H1 (cell line): ENCODE data around the gene WASL. TPM values are rescaled to one million over a fixed set of nuclear protein-coding genes. Genes with fewer than 3 reads are reported as not detected.

Source experiments
- CTCF ChIA-PET: fragments of 300-600 bp; sonication (Branson Sonifier 250); formaldehyde crosslinking; loops from one replicate; lab custom pipeline; 2021; ENCODE audit not compliant: partially characterized antibody; lab: Charles Lee
- POLR2A ChIA-PET: fragments of 300-600 bp; sonication (Branson Sonifier 250); formaldehyde crosslinking; loops from one replicate; lab custom pipeline; 2021; ENCODE audit warnings: inconsistent platforms; ENCODE audit not compliant: partially characterized antibody; lab: Charles Lee
- DNase-seq, 2 experiments: peaks; one replicate each; pipeline versions ENCODE4 v3.0.0 to v3.0.0-alpha.2; 2010 to 2022; ENCODE audit warnings: low spot score in 2 of 2, low read depth in 1 of 2, mixed read lengths in 1 of 2
- FAIRE-seq: peaks from 2 replicates; lab custom pipeline; 2011; peaks lifted over from hg19 to GRCh38; lab: Jason Lieb, UNC
- H2AFZ ChIP-seq: 2 replicates; pipeline ENCODE4 v1.8.1; 2012; ENCODE audit warnings: low read length, inconsistent platforms
- H2AK5ac ChIP-seq: 2 replicates; pipeline ENCODE4 v1.6.1; 2013; ENCODE audit warnings: low read depth, low read length
- H2BK120ac ChIP-seq: replicated peaks from 2 replicates; pipeline ENCODE3; 2013; ENCODE audit warnings: low read depth, low read length, inconsistent platforms
- H2BK12ac ChIP-seq: 2 replicates; pipeline ENCODE4 v1.6.1; 2013; ENCODE audit warnings: low read depth, low read length
- H2BK15ac ChIP-seq: 2 replicates; pipeline ENCODE4 v1.6.1; 2013; ENCODE audit warnings: low read length
- H2BK20ac ChIP-seq: 2 replicates; pipeline ENCODE4 v1.6.1; 2013; ENCODE audit warnings: low read length
- H2BK5ac ChIP-seq: 2 replicates; pipeline ENCODE4 v1.6.1; 2013; ENCODE audit warnings: low read depth, low read length
- H3K14ac ChIP-seq: 2 replicates; pipeline ENCODE4 v1.6.1; 2013; ENCODE audit warnings: inconsistent platforms; ENCODE audit not compliant: insufficient read length
- H3K18ac ChIP-seq: 2 replicates; pipeline ENCODE4 v1.6.1; 2013; ENCODE audit warnings: low read length; ENCODE audit errors: extremely low read depth
- H3K23ac ChIP-seq: 2 replicates; pipeline ENCODE4 v1.6.1; 2013; ENCODE audit warnings: inconsistent platforms; ENCODE audit not compliant: insufficient read length
- H3K23me2 ChIP-seq: 2 replicates; pipeline ENCODE4 v1.6.1; 2013; ENCODE audit warnings: low read depth, low read length
- H3K27ac ChIP-seq: 2 replicates; pipeline ENCODE4 v1.6.1; 2011; ENCODE audit warnings: low read depth, low read length, inconsistent platforms
- H3K27me3 ChIP-seq, 4 experiments: replicated peaks in 1 of 4; 1 replicate in 1 of 4; 2 replicates in 3 of 4; pipeline versions ENCODE4 v1.6.1 to v1.8.1; 2011 to 2013; ENCODE audit warnings: low read length in 3 of 4, mild to moderate bottlenecking in 3 of 4, inconsistent platforms in 2 of 4, mixed read lengths in 2 of 4, moderate library complexity in 1 of 4; ENCODE audit not compliant: control insufficient read depth in 3 of 4, insufficient read depth in 3 of 4; ENCODE audit errors: extremely low read depth in 1 of 4
- H3K36me3 ChIP-seq, 4 experiments: 2 replicates each; pipeline versions ENCODE4 v1.6.1 to v1.8.1; 2011 to 2013; ENCODE audit warnings: mild to moderate bottlenecking in 4 of 4, low read length in 3 of 4, moderate library complexity in 2 of 4, control low read depth in 1 of 4, inconsistent platforms in 1 of 4; ENCODE audit not compliant: insufficient read depth in 4 of 4, control insufficient read depth in 2 of 4
- H3K4ac ChIP-seq: replicated peaks from 2 replicates; pipeline ENCODE3; 2013; ENCODE audit warnings: low read length, low read depth, mixed read lengths, inconsistent platforms; ENCODE audit not compliant: insufficient read length
- H3K4me1 ChIP-seq, 4 experiments: replicated peaks in 1 of 4; 1 replicate in 1 of 4; 2 replicates in 3 of 4; pipeline versions ENCODE4 v1.6.1 to v1.8.1; 2011 to 2013; ENCODE audit warnings: low read length in 3 of 4, inconsistent platforms in 2 of 4, mixed read lengths in 1 of 4; ENCODE audit not compliant: insufficient read depth in 4 of 4, control insufficient read depth in 3 of 4
- H3K4me2 ChIP-seq, 2 experiments: 2 replicates each; pipeline versions ENCODE4 v1.6.1 to v1.8.1; 2011 to 2013; ENCODE audit warnings: low read depth in 2 of 2, low read length in 2 of 2, control low read depth in 1 of 2, inconsistent platforms in 1 of 2, mild to moderate bottlenecking in 1 of 2; ENCODE audit not compliant: insufficient read depth in 1 of 2
- H3K4me3 ChIP-seq, 4 experiments: fragments of 200-600, 300-600 bp in 1 of 4; sonication (generic), shearing (Covaris generic), sonication (Bioruptor Twin) in 1 of 4; 2 replicates each; pipeline versions ENCODE4 v1.5.1 to v1.8.1; 2011 to 2016; ENCODE audit warnings: low read length in 4 of 4, low read depth in 3 of 4, control low read depth in 2 of 4, inconsistent platforms in 2 of 4, mild to moderate bottlenecking in 2 of 4, mixed read lengths in 1 of 4, moderate library complexity in 1 of 4; ENCODE audit not compliant: insufficient read depth in 2 of 4; ENCODE audit errors: extremely low read depth in 1 of 4
- H3K56ac ChIP-seq: replicated peaks from 2 replicates; pipeline ENCODE3; 2013; ENCODE audit warnings: low read depth, mild to moderate bottlenecking, mixed read lengths, low read length, inconsistent platforms; ENCODE audit not compliant: insufficient read length
- H3K79me1 ChIP-seq: 2 replicates; pipeline ENCODE4 v1.6.1; 2013; ENCODE audit warnings: low read depth, low read length, control low read depth
- H3K79me2 ChIP-seq, 2 experiments: 2 replicates each; pipeline versions ENCODE4 v1.6.1 to v1.8.1; 2012 to 2013; ENCODE audit warnings: low read length in 2 of 2, mild to moderate bottlenecking in 2 of 2, inconsistent platforms in 1 of 2; ENCODE audit not compliant: insufficient read depth in 2 of 2, control insufficient read depth in 1 of 2
- H3K9ac ChIP-seq, 4 experiments: replicated peaks in 1 of 4; 1 replicate in 1 of 4; 2 replicates in 3 of 4; pipeline versions ENCODE4 v1.6.1 to v1.8.1; 2011 to 2013; ENCODE audit warnings: low read depth in 3 of 4, low read length in 3 of 4, control low read depth in 2 of 4, mild to moderate bottlenecking in 2 of 4, moderate library complexity in 2 of 4, inconsistent platforms in 1 of 4; ENCODE audit errors: extremely low read depth in 1 of 4
- H3K9me3 ChIP-seq, 2 experiments: 2 replicates each; pipeline versions ENCODE4 v1.6.1 to v1.8.1; 2012 to 2013; ENCODE audit warnings: mild to moderate bottlenecking in 2 of 2, moderate library complexity in 2 of 2, control low read depth in 1 of 2, inconsistent platforms in 1 of 2, low read depth in 1 of 2, low read length in 1 of 2, mixed read lengths in 1 of 2; ENCODE audit not compliant: insufficient read depth in 2 of 2
- H4K20me1 ChIP-seq, 2 experiments: replicated peaks in 1 of 2; 2 replicates each; pipeline versions ENCODE3 to v1.8.1; 2011 to 2013; ENCODE audit warnings: inconsistent platforms in 2 of 2, low read length in 2 of 2, mild to moderate bottlenecking in 1 of 2; ENCODE audit not compliant: insufficient read depth in 2 of 2, control insufficient read depth in 1 of 2
- H4K5ac ChIP-seq: 2 replicates; pipeline ENCODE4 v1.6.1; 2013; ENCODE audit warnings: low read length, low read depth, mixed read lengths, inconsistent platforms; ENCODE audit not compliant: insufficient read length
- H4K8ac ChIP-seq: 2 replicates; pipeline ENCODE4 v1.8.0; 2013; ENCODE audit warnings: mild to moderate bottlenecking, moderate library complexity, low read length, inconsistent platforms; ENCODE audit not compliant: insufficient read depth; ENCODE audit errors: extremely low read depth
- H4K91ac ChIP-seq: replicated peaks from 2 replicates; pipeline ENCODE3; 2013; ENCODE audit warnings: low read length, mixed read lengths, inconsistent platforms; ENCODE audit not compliant: insufficient read length
- ATF2 ChIP-seq: IDR thresholded peaks from 2 replicates; pipeline ENCODE4 v1.6.1; 2012; ENCODE audit warnings: low read length, inconsistent platforms
- BRCA1 ChIP-seq: IDR thresholded peaks from 2 replicates; pipeline ENCODE4 v1.6.1; 2012; ENCODE audit warnings: low read depth, low read length, improper control_type of control experiment
- CBX8 ChIP-seq: fragments of 300-800, 300-1000 bp; sonication (generic); IDR thresholded peaks from 2 replicates; pipeline ENCODE4 v1.7.1; 2016; ENCODE audit warnings: low read depth, low read length, borderline replicate concordance
- CEBPB ChIP-seq: IDR thresholded peaks from 2 replicates; pipeline ENCODE4 v1.6.1; 2012; ENCODE audit warnings: low read depth, low read length
- NRF1 ChIP-seq: IDR thresholded peaks from 2 replicates; pipeline ENCODE4 v1.6.1; 2011; ENCODE audit warnings: mild to moderate bottlenecking, low read depth, low read length, improper control_type of control experiment
- TAF7 ChIP-seq: optimal IDR thresholded peaks from 2 replicates; pipeline ENCODE3; 2011; ENCODE audit warnings: low read depth, mild to moderate bottlenecking, inconsistent platforms, low read length, moderate library complexity, borderline replicate concordance
- WGBS, 2 experiments: shearing (Covaris generic) in 1 of 2; methylation state at CpG; one replicate each; pipeline versions ENCODE4 v1.1.6 to v1.1.7; 2013 to 2015; ENCODE audit warnings: low lambda C conversion rate in 2 of 2, mixed read lengths in 2 of 2, inconsistent platforms in 1 of 2, low coverage in 1 of 2, missing lambda C conversion rate in 1 of 2; ENCODE audit not compliant: insufficient replicate concordance in 2 of 2, insufficient coverage in 1 of 2, insufficient read length in 1 of 2; ENCODE audit errors: extremely low coverage in 1 of 2, missing lambda C conversion rate in 1 of 2; 5-methylcytosine and 5-hydroxymethylcytosine counted together
- polyA plus RNA-seq, 7 experiments: library from polyadenylated mRNA; depleted of rRNA in 3 of 7; stranded (reverse) in 5 of 7; unstranded in 2 of 7; fragments of >200 nt in 5 of 7; fragments of 200-250 nt in 2 of 7; gene quantifications; 1 replicate in 5 of 7; 2 replicates in 1 of 7; 4 replicates in 1 of 7; pipeline versions ENCODE4 v1.2.1 to v1.2.3, GENCODE V29; 2011 to 2013; ENCODE audit warnings: missing spikeins in 2 of 7, mixed read lengths in 2 of 7
- total RNA-seq: library from RNA; stranded (reverse); fragmentation: NEBNext Ultra II Directional; extraction: Animal tissue kit (Norgen Biotek cat#: 25700); gene quantifications from 2 replicates; pipeline ENCODE4 v1.2.1, GENCODE V29; 2021

The WASL gene
- total and polyA plus RNA-seq, 2 of the 8 experiments (the other 6 are each of a cell fraction or from before 2014, with no cell fraction given) = 7.7 to 38.9 TPM

GRCh38 chr7:123738356-123738755 is 10.4 kb downstream of the WASL start:
- Histone ChIP-seq H2BK12ac (no peak overlapping the region), H3K23ac (no peak overlapping the region), H3K9me3 (no peaks in the 10 kb centered on the region), H3K56ac (no peak overlapping the region), H2BK15ac (no peak overlapping the region), H3K4me1 (peaks cover 0 to 8% (median 0%) of the 10 kb centered on the region in 4 experiments; a peak in 2 of 7 replicates), H3K23me2 (no peaks in the 10 kb centered on the region), H2BK5ac (no peak overlapping the region), H3K14ac (no peak overlapping the region), H3K27me3 (no peaks in the 10 kb centered on the region), H3K9ac (no peak overlapping the region), H3K79me1 (no peaks in the 10 kb centered on the region), H3K18ac (no peak overlapping the region), H3K79me2 (peaks cover 14 to 100% of the 10 kb centered on the region in 2 experiments), H2AFZ (no peak overlapping the region), H3K4me3 (no peak overlapping the region), H4K5ac (no peak overlapping the region), H4K8ac (no peak overlapping the region), H2BK120ac (no peak overlapping the region), H3K4me2 (no peak overlapping the region), H3K36me3 (no peaks in the 10 kb centered on the region; a peak in 1 of 8 replicates), H3K4ac (no peak overlapping the region), H2BK20ac (no peak overlapping the region), H4K91ac (no peak overlapping the region), H3K27ac (no peak overlapping the region), H4K20me1 (peaks cover 1 to 6% of the 10 kb centered on the region in 2 experiments), H2AK5ac (no peak overlapping the region)
- ChIA-PET CTCF (interaction anchor here (1.0 to 2.2 kb wide), 2 partner anchors 37 to 56 kb away, joined by 3 to 5 read pairs; no protein-coding TSS in a partner anchor), POLR2A (no interaction called here)
- 93% methylated on average over 3 of the region's 3 CpGs; no CpG with 5 or more reads in 1 of the 2 experiments for WGBS, 2 experiments
- FAIRE-seq (no peak), DNase-seq (no peak)
- TF ChIP-seq CBX8 (no peak), CEBPB (no peak), BRCA1 (no peak), NRF1 (no peak), TAF7 (no peak), ATF2 (no peak)
